Activated CD4-positive, alpha-beta T cell treated with anti-CD3 and anti-CD28 coated beads, Interleukin-2, amount 10 ng/mL, durations not matched to agents 7 days and 5 days (primary cell): Measurements from ENCODE around the gene HYAL1. TPM values are rescaled to one million over a fixed set of nuclear protein-coding genes. Genes with fewer than 3 reads are reported as not detected.
A peak's percentile ranks its signal among the peaks of the same experiment; 100 is the strongest.

Experiments used
- CTCF ChIA-PET: fragments of 350-600 bp; sonication (Branson Sonifier 250); formaldehyde crosslinking; loops from one replicate; lab custom pipeline; 2021; ENCODE audit warnings: antibody characterized with exemption; lab: Charles Lee
- POLR2A ChIA-PET: fragments of 350-600 bp; sonication (Branson Sonifier 250); formaldehyde crosslinking; loops from one replicate; lab custom pipeline; 2021; ENCODE audit warnings: antibody characterized with exemption; lab: Charles Lee
- DNase-seq: peaks from one replicate; pipeline ENCODE4 v3.0.0-alpha.2; 2020
- H3K27ac Mint-ChIP-seq: one replicate; pipeline ENCODE4 v1.8.0; 2021; ENCODE audit warnings: mild to moderate bottlenecking, moderate library complexity, mixed read lengths
- H3K27me3 Mint-ChIP-seq: one replicate; pipeline ENCODE4 v1.8.0; 2021; ENCODE audit warnings: mixed read lengths
- H3K36me3 Mint-ChIP-seq: one replicate; pipeline ENCODE4 v1.8.0; 2021; ENCODE audit warnings: low read depth, mixed read lengths
- H3K4me1 Mint-ChIP-seq: one replicate; pipeline ENCODE4 v1.8.0; 2021; ENCODE audit warnings: mixed read lengths
- H3K4me3 Mint-ChIP-seq: one replicate; pipeline ENCODE4 v1.8.0; 2021; ENCODE audit warnings: mild to moderate bottlenecking, moderate library complexity, mixed read lengths
- H3K9me3 Mint-ChIP-seq: one replicate; pipeline ENCODE4 v1.8.0; 2021; ENCODE audit warnings: mixed read lengths
- total RNA-seq, 2 experiments: library from RNA; stranded (reverse); gene quantifications; one replicate each; pipeline ENCODE4 v1.2.3, GENCODE V29; 2021

The HYAL1 gene
- total RNA-seq, 2 experiments from 2014 or later: 0.07 TPM; not detected in 1

GRCh38 chr3:50295553-50296431, 7.6 kb downstream of the HYAL1 start:
- peaks cover 44% of the 10 kb centered on the region for H3K4me1 Mint-ChIP-seq
- H3K27ac Mint-ChIP-seq: no peak overlapping the region
- no peak for DNase-seq
- ChIA-PET POLR2A (no interaction called here), CTCF (interaction anchor here (1.0 to 4.5 kb wide), 5 partner anchors 26 to 55 kb away, joined by 3 to 21 read pairs (median 5); partner anchors contain the start of genes CYB561D2, HYAL2 and NPRL2)
- H3K9me3 Mint-ChIP-seq: no peaks in the 10 kb centered on the region
- no peak overlapping the region for H3K4me3 Mint-ChIP-seq
- peaks cover 1% of the 10 kb centered on the region for H3K36me3 Mint-ChIP-seq
- no peaks in the 10 kb centered on the region for H3K27me3 Mint-ChIP-seq

- no peaks in the 10 kb centered on the region for H3K9me3 Mint-ChIP-seq
- POLR2A ChIA-PET: no interaction called here
These were observed 8.6 kb downstream of the HYAL1 start for GRCh38 chr3:50294492-50295403.

GRCh38 chr3:50294089-50294488, 9.3 kb downstream of the HYAL1 start:
- Mint-ChIP-seq H3K27ac (peak overlapping the region; percentile 95), H3K4me3 (no peak overlapping the region), H3K27me3 (no peaks in the 10 kb centered on the region), H3K9me3 (no peaks in the 10 kb centered on the region), H3K36me3 (peaks cover 1% of the 10 kb centered on the region), H3K4me1 (peaks cover 39% of the 10 kb centered on the region)
- peak; percentile 5 for DNase-seq
- CTCF ChIA-PET: interaction anchor here (0.6 to 3.8 kb wide), 4 partner anchors 11 to 95 kb away, joined by 3 to 10 read pairs (median 4); no protein-coding TSS in a partner anchor
- POLR2A ChIA-PET: no interaction called here

More at GRCh38 chr3:50294492-50295403, 8.6 kb downstream of the HYAL1 start:
- Mint-ChIP-seq H3K27ac (peak overlapping the region; percentile 9), H3K4me3 (no peak overlapping the region), H3K4me1 (peaks cover 40% of the 10 kb centered on the region), H3K36me3 (peaks cover 1% of the 10 kb centered on the region), H3K27me3 (no peaks in the 10 kb centered on the region)
- CTCF ChIA-PET: interaction anchor here (1.3 to 3.8 kb wide), 4 partner anchors 27 to 56 kb away, joined by 3 to 10 read pairs (median 6); partner anchors contain the start of genes CYB561D2, HYAL2 and NPRL2
- DNase-seq: no peak

- peak overlapping the region; percentile 95 for H3K27ac Mint-ChIP-seq
- POLR2A ChIA-PET: no interaction called here
These were observed 10.1 kb downstream of the HYAL1 start for GRCh38 chr3:50293079-50293801.

GRCh38 chr3:50292159-50293078, 11.0 kb downstream of the HYAL1 start, which contains the start of gene IFRD2:
Gene IFRD2 (minus strand): TSS chr3:50292429. CDS start chr3:50292274, 155 bp downstream.
- peaks cover 1% of the 10 kb centered on the region for H3K36me3 Mint-ChIP-seq
- CTCF ChIA-PET: interaction anchor here (0.6 to 3.8 kb wide), 11 partner anchors 11 to 468 kb away, joined by 3 to 11 read pairs (median 4); partner anchors contain the start of gene RASSF1
- peak within 1 kb of the TSS; percentile 95 for H3K27ac Mint-ChIP-seq
- peaks cover 27% of the 10 kb centered on the region for H3K4me1 Mint-ChIP-seq
- no peaks in the 10 kb centered on the region for H3K27me3 Mint-ChIP-seq
- H3K9me3 Mint-ChIP-seq: no peaks in the 10 kb centered on the region
- peak within 1 kb of the TSS; percentile 88 for H3K4me3 Mint-ChIP-seq
- POLR2A ChIA-PET: interaction anchor here (0.6 kb wide), 1 partner anchor 863 kb away, joined by 3 read pairs; the partner anchor contains the start of gene NICN1
- DNase-seq: peak; percentile 98

More at GRCh38 chr3:50293079-50293801, 10.1 kb downstream of the HYAL1 start:
- Mint-ChIP-seq H3K36me3 (peaks cover 1% of the 10 kb centered on the region), H3K9me3 (no peaks in the 10 kb centered on the region), H3K4me3 (peak overlapping the region; percentile 88), H3K27me3 (no peaks in the 10 kb centered on the region), H3K4me1 (peaks cover 35% of the 10 kb centered on the region)
- CTCF ChIA-PET: interaction anchor here (0.6 to 3.8 kb wide), 9 partner anchors 11 to 137 kb away, joined by 3 to 10 read pairs (median 3); partner anchors contain the start of gene RASSF1
- DNase-seq: peak; percentile 5

- H3K36me3 Mint-ChIP-seq: no peaks in the 10 kb centered on the region
- ChIA-PET CTCF (interaction anchor here (1.2 to 3.8 kb wide), 4 partner anchors 8 to 44 kb away, joined by 3 to 9 read pairs (median 6); partner anchors contain the start of genes HYAL3 and NAA80), POLR2A (no interaction called here)
- peak; percentile 5 for DNase-seq
- no peaks in the 10 kb centered on the region for H3K27me3 Mint-ChIP-seq
- peaks cover 23% of the 10 kb centered on the region for H3K4me1 Mint-ChIP-seq
- no peak overlapping the region for H3K27ac Mint-ChIP-seq
- peak overlapping the region; percentile 88 for H3K4me3 Mint-ChIP-seq
- H3K9me3 Mint-ChIP-seq: no peaks in the 10 kb centered on the region
These were observed 13.2 kb downstream of the HYAL1 start for GRCh38 chr3:50290161-50290641.

GRCh38 chr3:50289130-50289529, 14.2 kb downstream of the HYAL1 start:
- POLR2A ChIA-PET: no interaction called here
- H3K4me3 Mint-ChIP-seq: peak overlapping the region; percentile 19
- H3K27me3 Mint-ChIP-seq: no peaks in the 10 kb centered on the region
- H3K27ac Mint-ChIP-seq: no peak overlapping the region
- no peaks in the 10 kb centered on the region for H3K9me3 Mint-ChIP-seq
- DNase-seq: no peak
- H3K4me1 Mint-ChIP-seq: peaks cover 23% of the 10 kb centered on the region
- CTCF ChIA-PET: interaction anchor here (0.6 to 3.8 kb wide), 7 partner anchors 9 to 63 kb away, joined by 3 to 9 read pairs (median 5); partner anchors contain the start of genes HYAL3, LSMEM2 and NAA80
- H3K36me3 Mint-ChIP-seq: no peaks in the 10 kb centered on the region

GRCh38 chr3:50288387-50289007, 14.9 kb downstream of the HYAL1 start:
- Mint-ChIP-seq H3K27ac (no peak overlapping the region), H3K36me3 (no peaks in the 10 kb centered on the region), H3K4me1 (peaks cover 21% of the 10 kb centered on the region), H3K27me3 (no peaks in the 10 kb centered on the region), H3K9me3 (no peaks in the 10 kb centered on the region), H3K4me3 (no peak overlapping the region)
- ChIA-PET CTCF (interaction anchor here (0.7 to 3.8 kb wide), 5 partner anchors 8 to 79 kb away, joined by 3 to 9 read pairs (median 5); partner anchors contain the start of genes HYAL3, LSMEM2 and NAA80), POLR2A (no interaction called here)
- no peak for DNase-seq

GRCh38 chr3:50287262-50287661, 16.1 kb downstream of the HYAL1 start:
- Mint-ChIP-seq H3K36me3 (no peaks in the 10 kb centered on the region), H3K4me1 (peaks cover 11% of the 10 kb centered on the region), H3K4me3 (no peak overlapping the region), H3K9me3 (no peaks in the 10 kb centered on the region), H3K27ac (no peak overlapping the region), H3K27me3 (no peaks in the 10 kb centered on the region)
- ChIA-PET POLR2A (no interaction called here), CTCF (interaction anchor here (1.2 to 3.8 kb wide), 2 partner anchors 12 to 41 kb away, joined by 3 to 9 read pairs; no protein-coding TSS in a partner anchor)
- DNase-seq: no peak
